Stomach (tissue), 4 donors: ENCODE measurements around the gene SRC.

ENCODE experiments used
- EP300 ChIP-seq: sonication (generic); formaldehyde crosslinking; IDR thresholded peaks from one replicate; pipeline ENCODE4 v1.6.1; 2017; ENCODE audit warnings: antibody characterized with exemption
- POLR2A ChIP-seq, 4 donors: fragments of 450-650 bp; IDR thresholded peaks; one replicate each; pipeline ENCODE4 v1.6.1; 2016; ENCODE audit warnings: antibody characterized with exemption in 4 of 4, control low read depth in 2 of 4, mild to moderate bottlenecking in 1 of 4, moderate library complexity in 1 of 4
- TF ChIP-seq, protein P1 (sequence below), 7 experiments: fragments of 450-650 bp in 4 of 7; fragments of 200-600 bp in 3 of 7; sonication (generic) in 3 of 7; IDR thresholded peaks; one replicate each; pipeline ENCODE4 v1.5.1; 2016 to 2019; ENCODE audit warnings: antibody characterized with exemption in 7 of 7, control low read depth in 2 of 7, mild to moderate bottlenecking in 1 of 7

DNA sequence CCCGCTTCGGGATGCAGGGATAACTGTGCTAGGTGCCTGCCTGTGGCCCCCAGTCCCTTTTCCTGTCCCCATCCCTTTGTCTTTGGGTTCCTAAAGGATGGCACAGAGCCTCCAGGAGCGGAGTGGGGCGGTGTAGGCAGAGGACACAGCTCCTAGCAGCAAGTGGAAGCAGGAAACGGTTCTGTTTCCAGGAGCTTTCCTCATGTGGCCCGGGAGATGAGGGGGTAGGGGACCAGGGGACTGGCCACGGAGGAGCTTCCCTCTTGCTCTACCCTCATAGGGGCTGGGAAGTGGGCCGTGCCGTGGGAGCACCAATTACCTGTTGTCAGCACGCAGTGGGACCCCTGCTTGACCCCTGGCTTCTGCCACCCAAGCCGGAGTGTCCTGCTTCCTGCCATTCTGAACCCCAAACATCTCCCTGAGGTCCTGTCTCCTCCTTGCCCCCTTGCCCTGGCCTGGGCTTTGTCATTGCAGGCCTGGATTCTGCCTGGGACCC, 76.9 kb downstream of the SRC start:
- TF ChIP-seq POLR2A (IDR thresholded peaks at IDR 0.05) (no peak), EP300 (no peak)
- TF ChIP-seq, protein P1, sequence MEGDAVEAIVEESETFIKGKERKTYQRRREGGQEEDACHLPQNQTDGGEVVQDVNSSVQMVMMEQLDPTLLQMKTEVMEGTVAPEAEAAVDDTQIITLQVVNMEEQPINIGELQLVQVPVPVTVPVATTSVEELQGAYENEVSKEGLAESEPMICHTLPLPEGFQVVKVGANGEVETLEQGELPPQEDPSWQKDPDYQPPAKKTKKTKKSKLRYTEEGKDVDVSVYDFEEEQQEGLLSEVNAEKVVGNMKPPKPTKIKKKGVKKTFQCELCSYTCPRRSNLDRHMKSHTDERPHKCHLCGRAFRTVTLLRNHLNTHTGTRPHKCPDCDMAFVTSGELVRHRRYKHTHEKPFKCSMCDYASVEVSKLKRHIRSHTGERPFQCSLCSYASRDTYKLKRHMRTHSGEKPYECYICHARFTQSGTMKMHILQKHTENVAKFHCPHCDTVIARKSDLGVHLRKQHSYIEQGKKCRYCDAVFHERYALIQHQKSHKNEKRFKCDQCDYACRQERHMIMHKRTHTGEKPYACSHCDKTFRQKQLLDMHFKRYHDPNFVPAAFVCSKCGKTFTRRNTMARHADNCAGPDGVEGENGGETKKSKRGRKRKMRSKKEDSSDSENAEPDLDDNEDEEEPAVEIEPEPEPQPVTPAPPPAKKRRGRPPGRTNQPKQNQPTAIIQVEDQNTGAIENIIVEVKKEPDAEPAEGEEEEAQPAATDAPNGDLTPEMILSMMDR (IDR thresholded peaks at IDR 0.05) = no peak
